Left kidney (tissue), 2 donors: Measurements from ENCODE around the gene FOS. TPM values are rescaled to one million over a fixed set of nuclear protein-coding genes. Genes with fewer than 3 reads are reported as not detected.
"Not testable (repeated sequence)": the region's sequence is repeated elsewhere in the genome, so short reads cannot be mapped to it uniquely, and the experiment has no call there.

ENCODE experiments used
- DNase-seq: peaks from one replicate; pipeline ENCODE4 v3.0.0-alpha.2; 2013
- polyA plus RNA-seq: library from polyadenylated mRNA; unstranded; fragments of 120-200 nt; gene quantifications from one replicate; pipeline ENCODE4 v1.2.1, GENCODE V29; 2013; ENCODE audit not compliant: insufficient read length

The FOS gene
- polyA plus RNA-seq, 1 donor, result 477 TPM

DNA sequence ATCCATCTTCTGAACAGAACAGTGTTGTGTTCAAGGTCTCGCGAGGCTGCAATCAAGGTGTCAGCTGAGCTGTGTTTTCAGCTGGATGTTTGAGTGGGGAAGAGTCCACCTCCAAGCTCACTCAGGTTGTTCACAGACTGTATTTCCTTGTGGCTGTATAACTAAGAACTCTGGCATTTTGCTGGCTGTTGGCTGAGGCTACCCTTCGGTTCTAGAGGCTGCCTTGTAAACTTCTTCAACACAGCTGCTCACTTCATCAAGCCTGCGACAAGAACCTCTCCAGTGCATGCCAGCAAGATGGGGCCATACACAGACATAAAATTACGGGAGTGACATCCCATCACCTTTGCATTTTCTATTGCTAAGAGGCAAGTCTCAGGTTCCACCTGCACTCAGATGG, 12.7 kb downstream of the FOS start:
- DNase-seq, result no peak

DNA sequence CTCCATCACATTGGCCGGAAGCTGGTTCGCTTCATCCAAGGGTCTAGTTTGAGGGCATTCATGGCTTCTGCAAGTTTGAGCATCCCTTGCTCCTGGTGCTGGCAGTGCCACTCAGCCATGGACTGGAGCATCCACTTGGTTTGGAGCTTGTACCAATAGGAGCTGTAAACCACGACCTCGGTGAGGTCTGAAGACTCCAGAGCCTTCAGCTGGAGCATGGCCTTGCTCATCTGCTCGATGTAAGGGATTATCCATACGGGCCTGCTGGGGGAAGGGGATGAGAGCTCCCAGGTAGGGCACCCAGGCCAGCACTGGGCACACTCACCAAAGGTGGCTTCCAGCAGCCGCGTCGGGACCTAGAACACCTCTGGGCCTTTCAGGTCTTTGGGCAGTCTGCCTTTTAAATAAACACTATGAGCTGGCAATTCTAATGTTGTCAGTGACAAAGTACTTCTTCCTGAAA, 13.5 kb downstream of the FOS start:
- no peak for DNase-seq

DNA sequence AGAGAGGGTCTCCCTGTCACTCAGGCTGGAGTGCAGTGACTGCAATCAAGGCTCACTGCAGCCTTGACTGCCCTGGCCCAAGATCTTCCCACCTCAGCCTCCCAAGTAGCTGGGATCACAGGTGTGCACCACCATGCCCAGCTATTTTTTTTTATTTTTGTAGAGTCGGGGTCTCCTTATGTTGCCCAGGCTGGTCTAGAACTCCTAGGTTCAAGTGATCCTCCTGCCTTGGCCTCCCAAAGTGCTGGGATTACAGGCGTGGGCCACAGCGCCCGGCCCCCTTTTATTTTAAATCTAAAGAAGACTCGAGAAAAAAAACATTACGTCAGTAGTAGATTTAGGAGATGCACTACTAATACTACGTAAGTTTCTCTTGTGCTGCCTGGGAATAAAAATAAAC, 14.3 kb downstream of the FOS start:
- no peak for DNase-seq

DNA sequence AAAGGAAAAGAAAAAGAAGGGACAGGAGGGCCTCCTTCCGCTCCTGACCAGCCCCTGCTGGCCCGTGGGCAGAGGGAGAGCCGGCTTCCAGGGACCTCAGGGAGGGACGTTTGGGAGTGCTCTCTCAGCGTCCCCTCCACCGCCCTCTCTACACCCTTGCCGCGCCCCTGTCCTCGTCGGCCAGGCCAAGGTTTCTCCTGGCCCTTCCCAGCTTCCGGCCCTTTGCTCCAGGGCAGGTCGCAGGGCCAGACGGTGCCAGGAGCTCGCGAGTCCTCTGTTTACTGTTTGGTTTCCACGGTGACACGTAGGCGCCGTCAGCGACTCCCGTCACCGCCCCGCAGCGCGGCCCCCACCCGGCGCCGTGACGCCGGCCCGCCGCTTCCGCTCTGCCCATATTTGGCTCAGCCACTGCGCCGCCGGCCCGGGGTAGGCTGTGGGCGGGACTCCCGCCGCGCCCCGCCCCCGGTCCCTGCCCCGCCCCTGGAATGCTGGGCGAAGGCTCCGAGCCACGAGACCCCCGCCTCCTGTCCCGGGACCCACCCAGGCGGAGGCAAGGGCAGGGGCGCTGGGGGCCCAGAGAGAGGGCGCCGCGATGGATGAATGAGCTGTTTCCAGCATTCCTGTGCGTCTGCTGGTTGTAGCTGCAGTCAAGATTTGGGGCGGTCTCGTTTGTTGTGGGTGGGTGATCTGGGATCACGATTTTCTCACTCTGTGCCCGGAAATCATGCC, 15.5 kb downstream of the FOS start:
- DNase-seq, result peak; percentile 96

DNA sequence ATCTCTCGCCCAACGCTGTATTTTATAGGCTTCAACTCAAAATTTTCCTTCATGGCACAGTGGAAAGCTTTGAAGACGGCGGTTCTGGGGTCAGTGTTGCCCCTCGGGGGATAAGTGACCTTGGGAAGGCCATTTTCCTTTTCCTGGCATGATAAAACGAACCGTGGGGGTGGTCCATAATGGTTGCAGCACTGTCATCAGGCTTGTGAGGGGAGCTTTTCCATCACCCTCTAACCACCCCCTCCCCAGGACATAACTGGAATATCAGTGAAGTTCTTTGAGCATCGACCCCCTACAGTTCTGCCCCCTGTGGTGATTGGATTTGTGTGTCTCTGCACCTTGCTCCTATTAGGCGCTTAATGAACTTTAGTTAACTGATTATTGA, 16.0 kb downstream of the FOS start:
- no peak for DNase-seq

DNA sequence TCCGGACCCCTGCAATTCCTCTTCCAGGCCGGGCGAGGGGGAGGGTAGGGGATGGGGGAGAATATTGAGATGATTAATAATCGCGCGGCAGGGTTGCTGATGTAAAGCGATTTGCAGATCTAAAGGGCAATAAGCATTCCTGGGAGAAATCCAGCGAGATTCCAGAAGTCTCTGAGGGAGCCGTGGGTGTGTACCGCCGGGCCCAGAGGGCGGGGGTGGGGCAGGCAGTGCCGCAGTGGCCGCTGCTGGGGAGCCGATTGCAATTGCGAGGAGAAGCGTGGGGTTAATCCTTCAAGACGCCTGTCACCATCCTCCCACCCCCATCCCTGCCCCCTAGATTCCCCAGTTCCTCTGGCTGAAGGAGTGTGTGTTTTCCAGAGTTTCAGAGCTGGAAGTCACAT, 16.4 kb downstream of the FOS start:
- DNase-seq, result peak; percentile 53

DNA sequence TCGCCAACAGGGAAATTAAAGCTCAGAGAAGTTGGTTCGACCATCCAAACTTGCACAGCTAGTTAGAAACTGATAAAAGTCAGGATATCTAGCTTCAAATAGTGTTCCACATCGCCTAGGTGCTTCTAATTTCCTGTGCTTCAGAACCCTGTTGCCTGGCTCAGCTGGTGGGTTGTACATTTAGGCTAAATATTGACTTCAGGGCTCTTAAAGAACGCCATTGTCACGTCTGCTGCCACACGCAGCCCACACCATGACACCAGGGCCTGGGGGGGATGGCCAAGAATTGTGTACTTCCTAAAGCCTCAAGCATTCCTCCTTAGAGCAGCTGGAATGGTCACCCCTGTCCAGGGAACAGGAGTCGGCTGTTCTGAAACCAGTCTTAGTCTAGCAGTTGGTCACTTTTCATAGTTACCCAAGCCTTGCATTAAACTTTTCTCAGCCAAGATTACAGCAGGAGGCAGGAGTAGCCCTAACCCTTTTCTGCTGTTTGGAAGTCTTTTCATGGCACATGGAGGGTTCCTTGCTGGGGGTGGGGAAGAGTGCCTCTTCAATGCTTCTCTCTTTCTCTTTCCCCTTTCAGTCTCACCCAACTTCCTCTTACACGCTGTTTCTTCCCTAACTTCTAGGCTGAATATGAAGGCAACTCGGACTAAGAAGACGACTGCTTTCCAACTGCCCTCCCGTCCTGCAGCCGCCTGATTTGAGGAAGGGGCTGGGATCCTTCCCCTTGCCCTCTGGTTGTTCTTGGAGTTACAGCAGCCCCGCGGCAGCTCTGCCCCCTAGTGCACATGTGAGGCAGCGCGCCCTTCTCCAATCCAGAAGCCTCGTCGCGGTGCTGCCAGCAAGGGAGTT, 17.1 kb downstream of the FOS start:
- DNase-seq, result peak; percentile 80

DNA sequence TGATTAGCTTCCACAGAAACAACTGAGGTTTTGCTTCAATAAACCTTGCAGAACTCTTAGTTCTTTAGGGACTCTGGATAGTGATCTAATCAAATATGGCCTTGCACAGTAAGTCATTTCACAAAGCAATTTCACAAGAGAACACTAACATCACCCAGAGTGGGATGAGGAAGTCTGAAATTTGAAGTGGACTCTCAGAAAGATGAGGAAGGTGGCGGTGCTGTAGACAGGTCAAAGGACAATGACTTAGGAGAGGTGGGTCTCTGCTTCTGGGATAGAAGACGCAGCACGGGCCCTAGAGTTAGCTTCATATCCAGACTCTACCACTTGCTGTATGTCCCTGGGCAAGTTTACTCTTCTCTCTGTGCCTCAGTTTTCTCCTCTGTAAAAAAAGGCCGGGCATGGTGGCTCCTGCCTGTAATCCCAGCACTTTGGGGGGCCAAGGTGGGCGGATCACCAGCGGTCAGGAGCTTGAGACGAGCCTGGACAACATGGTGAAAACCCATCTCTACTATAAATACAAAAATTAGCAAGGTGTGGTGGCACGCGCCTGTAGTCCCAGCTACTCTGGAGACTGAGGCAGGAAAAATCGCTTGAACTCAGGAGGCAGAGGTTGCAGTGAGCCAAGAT, 18.9 kb downstream of the FOS start:
- no peak for DNase-seq

DNA sequence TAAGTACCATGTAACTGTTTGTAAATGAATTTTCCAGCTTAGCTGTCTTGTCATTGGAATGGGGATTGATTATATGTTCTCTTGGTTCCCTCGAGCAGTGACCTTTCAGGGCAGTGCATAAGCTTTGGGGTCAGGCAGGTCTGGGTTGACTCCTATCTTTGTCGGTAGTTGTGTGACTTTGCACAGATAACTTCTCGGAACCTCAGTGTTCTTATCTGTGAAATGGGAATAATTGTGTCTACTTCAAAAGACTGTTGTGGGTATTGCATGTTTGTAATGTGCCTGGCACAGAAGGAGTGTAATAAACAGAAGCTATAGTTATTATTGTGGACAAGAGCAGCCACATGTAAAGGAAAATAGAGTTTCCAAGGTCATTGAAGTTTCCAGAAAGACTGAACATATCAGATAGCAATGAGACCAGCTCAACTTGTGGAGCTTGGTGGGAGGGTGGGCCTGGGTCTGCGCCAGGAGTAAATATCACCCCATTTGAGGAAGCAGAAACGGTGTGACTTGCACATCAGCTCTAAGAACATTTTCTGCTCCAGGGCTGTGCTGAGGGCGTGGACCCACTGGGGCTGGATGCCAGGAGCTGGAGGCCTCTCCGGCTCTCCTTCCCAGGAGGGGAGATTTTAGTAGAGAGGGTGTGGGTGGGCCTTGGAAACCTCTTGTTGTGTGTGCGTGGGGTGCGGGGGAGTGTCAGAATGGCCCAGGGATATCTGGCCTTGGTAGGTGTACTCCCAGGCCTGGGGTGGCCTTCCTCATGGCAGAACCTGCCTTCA, 19.7 kb downstream of the FOS start:
- no peak for DNase-seq

DNA sequence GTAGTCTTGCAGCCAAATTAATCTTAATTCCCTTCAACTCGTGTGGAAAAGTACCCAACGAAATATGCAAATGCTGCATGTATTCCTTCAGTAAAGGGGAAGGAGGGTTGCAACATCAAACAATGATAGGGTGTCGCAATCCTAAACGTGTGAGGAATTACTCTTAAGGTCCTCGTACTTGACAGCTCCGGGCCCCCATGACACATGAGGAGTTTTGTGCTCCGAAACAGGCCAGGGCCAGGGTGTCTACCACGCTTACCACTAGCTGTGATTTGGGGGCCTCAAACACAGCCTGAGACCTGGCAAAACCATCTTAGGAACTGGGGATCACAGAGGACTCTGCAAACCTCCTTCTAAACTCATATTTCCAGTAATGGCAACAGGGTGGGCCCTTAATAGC, 20.4 kb downstream of the FOS start:
- DNase-seq, result no peak

DNA sequence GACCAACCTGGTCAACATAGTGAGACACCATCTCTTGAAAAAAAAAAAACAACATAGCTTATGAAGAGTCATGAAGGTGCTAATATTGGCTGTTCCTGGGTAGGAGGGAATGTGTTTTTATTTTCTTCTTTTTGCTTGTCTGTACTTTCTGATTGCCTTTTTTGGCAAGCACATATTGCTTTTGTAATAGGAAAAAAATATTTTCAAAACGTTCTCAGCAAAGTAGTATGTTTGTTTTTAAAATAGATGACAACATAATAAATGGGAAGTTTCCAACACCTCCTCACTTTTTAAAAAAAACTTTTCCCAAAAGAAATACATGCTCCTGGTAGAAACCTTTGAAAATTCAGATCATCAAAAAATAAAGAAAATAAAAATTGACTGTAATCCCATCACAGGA, 20.9 kb downstream of the FOS start:
- DNase-seq, result no peak

DNA sequence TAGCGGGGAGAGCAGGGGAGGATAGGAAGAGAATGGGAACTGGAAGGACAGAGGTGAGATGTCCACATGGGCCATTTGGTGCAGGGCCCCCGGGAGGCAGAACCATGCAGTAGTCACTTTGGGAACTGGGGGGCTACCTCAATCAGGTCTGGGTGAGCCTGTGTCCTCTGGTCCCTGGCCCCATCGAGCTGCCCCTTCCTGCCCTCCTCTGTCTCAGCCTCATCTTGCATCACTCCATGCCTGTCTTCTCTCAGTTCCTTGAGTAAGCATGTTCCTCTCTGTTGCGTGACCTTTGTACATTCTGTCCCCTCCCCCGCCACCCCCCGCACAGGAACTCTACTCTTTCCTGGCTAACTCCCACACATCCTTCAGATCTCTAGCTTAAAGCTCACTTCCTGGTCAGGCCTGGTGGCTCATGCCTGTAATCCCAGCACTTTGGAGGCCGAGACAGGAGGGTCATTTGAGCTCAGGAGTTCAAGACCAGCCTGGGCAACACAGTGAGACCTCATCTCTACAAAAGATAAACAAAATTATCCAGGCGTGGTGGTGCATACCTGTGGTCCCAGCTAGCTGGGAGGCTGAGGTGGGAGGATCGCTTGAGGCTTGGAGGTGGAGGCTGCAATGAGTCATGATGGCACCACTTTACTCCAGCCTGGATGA, 23.2 kb downstream of the FOS start:
- peak; percentile 55 for DNase-seq

DNA sequence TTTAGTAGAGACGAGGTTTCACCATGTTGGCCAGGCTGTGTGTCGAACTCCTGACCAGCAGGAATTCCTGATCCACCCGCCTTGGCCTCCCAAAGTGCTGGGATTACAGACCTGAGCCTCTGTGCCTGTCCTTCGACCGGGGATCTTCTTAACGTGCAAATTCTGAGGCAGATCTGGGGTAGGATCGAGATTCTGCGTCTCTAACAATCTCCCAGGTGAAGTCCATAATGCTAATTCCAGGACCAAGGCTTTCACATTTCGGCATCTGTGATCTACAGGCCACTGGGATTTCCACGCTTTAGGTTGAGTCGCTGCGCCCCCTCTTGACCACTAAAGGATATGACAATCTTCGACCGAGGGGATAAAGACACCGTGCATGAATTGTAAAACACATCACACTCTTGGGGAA, 24.8 kb downstream of the FOS start:
- peak; percentile 71 for DNase-seq

DNA sequence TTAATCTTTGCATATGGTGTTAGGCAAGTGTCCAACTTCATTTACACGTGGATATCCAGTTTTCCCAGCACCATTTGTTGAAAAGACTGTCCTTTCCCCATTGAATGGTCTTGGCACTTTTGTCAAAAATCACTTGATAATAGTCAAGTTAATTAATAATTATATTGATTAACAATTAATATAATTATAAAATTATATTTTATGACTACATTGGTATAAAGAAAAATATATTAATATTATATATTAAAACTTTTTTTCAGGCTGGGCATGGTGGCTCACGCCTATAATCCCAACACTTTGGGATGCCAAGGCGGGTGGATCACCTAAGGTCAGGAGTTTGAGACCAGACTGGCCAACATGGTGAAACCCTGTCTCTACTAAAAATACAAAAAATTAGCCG, 27.8 kb downstream of the FOS start:
- DNase-seq, result not testable (repeated sequence)

DNA sequence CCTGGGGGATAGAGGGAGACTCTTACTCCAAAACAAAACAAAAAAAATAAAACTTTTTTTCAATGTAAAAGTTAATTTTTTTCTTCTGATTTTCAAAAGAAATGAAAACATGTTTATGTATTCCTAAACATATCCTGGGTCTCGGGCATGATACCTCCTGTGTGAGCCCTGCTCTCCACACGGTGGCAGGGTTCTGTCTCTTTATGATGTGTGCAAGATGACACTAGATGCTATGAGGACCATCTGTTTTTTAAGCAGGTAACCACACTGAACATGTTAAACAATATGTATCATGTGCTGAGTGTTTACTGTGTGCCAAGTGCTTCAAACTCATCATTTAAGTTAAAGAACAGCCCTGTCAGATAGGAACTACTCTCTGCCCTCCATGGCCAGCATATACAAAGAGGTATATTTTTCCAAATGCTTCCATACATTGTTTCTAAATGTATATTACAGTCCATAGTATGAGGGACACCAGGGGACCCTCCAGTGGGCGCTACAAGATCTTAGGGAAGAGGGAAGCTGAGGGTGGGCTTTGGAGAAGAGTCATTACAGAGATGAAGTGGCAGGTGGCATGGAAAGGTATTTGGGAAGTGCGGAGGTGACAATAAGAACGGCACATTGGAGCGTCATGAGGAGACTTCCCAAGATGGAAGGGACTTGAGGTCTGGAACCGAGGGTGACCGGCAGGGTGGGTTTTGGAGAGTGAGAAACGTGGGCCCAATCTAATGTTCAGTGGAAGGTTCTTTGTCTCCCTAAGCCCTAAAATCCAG, 28.5 kb downstream of the FOS start:
- DNase-seq, result no peak

DNA sequence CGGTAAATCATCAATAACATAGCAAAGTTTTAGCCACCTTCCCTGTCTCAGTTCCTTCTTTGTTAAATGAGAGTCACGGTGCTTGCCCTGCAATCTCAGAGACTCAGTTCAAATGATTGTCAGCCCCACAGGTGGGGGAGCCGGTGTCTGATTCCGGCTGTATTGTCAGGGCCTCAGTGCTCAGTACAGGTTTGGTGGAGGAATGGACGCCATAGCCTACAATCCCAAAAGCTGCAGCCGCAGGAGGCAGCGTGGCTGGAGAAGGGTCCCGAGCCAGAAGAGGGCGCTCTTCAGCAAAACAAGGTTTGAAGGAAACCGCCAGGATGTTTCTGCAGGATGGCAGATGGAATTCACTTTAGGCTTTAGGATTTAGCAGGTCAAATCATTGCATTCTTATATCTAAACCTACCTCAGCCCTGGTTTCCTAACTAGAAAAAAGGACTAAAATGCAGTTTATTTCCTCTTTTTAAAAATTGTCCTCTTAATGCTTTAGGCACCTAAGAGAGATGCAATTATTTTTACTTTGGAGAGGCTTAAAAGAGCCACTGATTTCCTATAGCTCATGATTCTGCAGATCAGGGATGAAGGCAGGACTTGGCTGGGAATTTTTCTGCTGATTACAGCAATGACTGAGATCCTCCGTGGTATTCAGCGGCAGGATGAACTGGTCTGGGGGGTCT, 29.2 kb downstream of the FOS start:
- DNase-seq, result peak; percentile 89

DNA sequence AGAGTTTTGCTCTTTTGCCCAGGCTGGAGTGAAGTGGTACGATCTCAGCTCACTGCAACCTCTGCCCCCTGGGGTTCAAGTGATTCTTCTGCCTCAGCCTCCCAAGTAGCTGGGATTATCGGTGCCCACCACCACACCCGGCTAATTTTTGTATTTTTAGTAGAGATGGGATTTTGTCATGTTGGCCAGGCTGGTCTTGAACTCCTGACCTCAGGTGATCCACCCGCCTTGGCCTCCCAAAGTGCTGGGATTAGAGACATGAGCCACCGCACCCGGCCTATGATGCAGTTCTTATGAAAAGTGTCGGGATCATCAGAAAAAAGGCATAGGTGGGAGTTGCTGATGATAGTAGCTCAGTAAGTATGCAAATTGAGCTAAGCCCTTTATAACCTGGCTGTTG, 30.4 kb downstream of the FOS start:
- not testable (repeated sequence) for DNase-seq

DNA sequence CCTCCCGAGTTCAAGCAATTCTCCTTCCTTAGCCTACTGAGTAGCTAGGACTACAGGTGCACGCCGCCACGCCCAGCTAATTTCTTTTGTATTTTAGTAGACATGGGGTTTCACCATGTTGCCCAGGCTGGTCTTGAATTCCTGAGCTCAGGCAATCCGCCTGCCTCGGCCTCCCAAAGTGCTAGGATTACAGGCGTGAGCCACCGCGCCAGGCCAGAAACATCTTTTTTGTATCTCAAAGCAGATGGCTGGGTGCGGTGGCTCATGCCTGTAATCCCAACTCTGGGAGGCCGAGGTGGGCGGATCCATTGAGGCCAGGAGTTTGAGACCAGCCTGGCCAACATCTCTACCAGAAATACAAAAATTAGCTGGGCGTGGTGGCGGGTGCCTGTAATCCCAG, 30.9 kb downstream of the FOS start:
- DNase-seq, result not testable (repeated sequence)

DNA sequence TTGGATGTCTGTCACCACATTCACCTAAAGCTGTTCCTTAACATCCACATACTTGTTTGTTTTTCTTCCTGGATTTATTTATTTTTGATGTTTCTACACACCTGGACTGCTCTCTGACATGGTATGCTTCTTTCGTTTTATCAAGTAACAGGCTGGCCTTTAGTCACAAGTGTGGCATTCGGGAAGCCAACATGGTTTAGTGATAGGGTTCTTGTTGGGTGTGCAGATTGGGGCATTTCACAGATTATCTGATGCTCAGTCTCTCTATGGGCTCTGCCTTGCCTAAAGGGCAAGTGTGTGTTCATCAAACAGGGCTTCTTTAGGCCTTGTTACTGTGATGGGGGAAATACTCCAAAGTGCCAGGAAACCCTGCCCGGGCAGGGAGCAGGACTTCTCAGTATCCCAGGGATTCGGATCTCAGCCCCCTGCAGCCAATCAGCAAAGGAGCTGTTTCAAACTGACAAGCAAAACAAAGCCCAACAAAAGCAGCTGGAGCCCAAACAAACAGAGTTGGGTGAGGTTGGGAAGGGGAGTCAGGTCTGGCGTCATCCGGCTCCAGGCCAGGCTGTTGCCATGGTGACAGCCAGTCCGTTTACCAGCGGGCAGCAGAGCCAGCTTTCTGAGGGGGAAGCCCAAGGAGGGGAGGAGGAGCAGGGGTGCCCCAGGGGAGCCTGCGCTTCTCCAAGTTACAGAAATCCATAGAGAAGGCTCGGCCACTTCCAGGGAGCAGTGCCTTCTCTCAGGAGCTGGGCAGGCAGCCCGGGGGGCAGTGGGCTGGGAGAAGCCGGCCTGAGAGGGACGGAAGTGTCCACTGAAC, 31.9 kb downstream of the FOS start:
- peak; percentile 81 for DNase-seq
